ENCODE data around the gene KCNG2.

Gene KCNG2

GRCh38 chr18:79901665-79902064 lies 103.9 kb downstream of the KCNG2 start:
- no peak for TF ChIP-seq CTCF (IDR thresholded peaks at IDR 0.05; ENCODE audit: low read depth, low read length)
- DNase-seq (ENCODE audit: low read depth in 2 of 2) = no peak

GRCh38 chr18:79902075-79902474 lies 104.3 kb downstream of the KCNG2 start:
- no peak for TF ChIP-seq CTCF (IDR thresholded peaks at IDR 0.05; ENCODE audit: low read depth, low read length)
- no peak for DNase-seq (ENCODE audit: low read depth in 2 of 2)
- H3K4me3 ChIP-seq (replicated peaks in 1 of 2; ENCODE audit: low read depth in 2 of 2, low read length in 2 of 2) = no peak overlapping the region

More at GRCh38 chr18:79901665-79902064, 103.9 kb downstream of the KCNG2 start:
- no peak overlapping the region for H3K4me3 ChIP-seq (replicated peaks in 1 of 2; ENCODE audit: low read depth in 2 of 2, low read length in 2 of 2)

GRCh38 chr18:79902640-79903039 lies 104.9 kb downstream of the KCNG2 start:
- TF ChIP-seq CTCF (IDR thresholded peaks at IDR 0.05; ENCODE audit: low read depth, low read length) = no peak
- no peak overlapping the region for H3K4me3 ChIP-seq (replicated peaks in 1 of 2; ENCODE audit: low read depth in 2 of 2, low read length in 2 of 2)
- DNase-seq (ENCODE audit: low read depth in 2 of 2) = no peak

- DNase-seq (ENCODE audit: low read depth in 2 of 2) = no peak
- no peak for TF ChIP-seq CTCF (IDR thresholded peaks at IDR 0.05; ENCODE audit: low read depth, low read length)
Observed at GRCh38 chr18:79903071-79903635, 105.4 kb downstream of the KCNG2 start.

GRCh38 chr18:79903787-79904356 lies 106.1 kb downstream of the KCNG2 start:
- no peak for DNase-seq (ENCODE audit: low read depth in 2 of 2)
- H3K4me3 ChIP-seq (replicated peaks in 1 of 2; ENCODE audit: low read depth in 2 of 2, low read length in 2 of 2) = no peak overlapping the region
- TF ChIP-seq CTCF (IDR thresholded peaks at IDR 0.05; ENCODE audit: low read depth, low read length) = no peak

More at GRCh38 chr18:79903071-79903635, 105.4 kb downstream of the KCNG2 start:
- H3K4me3 ChIP-seq (replicated peaks in 1 of 2; ENCODE audit: low read depth in 2 of 2, low read length in 2 of 2) = no peak overlapping the region

- H3K4me3 ChIP-seq (replicated peaks in 1 of 2; ENCODE audit: low read depth in 2 of 2, low read length in 2 of 2) = no peak overlapping the region
- TF ChIP-seq CTCF (IDR thresholded peaks at IDR 0.05; ENCODE audit: low read depth, low read length) = no peak
- no peak for DNase-seq (ENCODE audit: low read depth in 2 of 2)
Observed at GRCh38 chr18:79904357-79905147, 106.8 kb downstream of the KCNG2 start.

All from cardiac fibroblast (primary cell).